ENCODE measurements around the gene NPHS1.

NPHS1 gene

DNA sequence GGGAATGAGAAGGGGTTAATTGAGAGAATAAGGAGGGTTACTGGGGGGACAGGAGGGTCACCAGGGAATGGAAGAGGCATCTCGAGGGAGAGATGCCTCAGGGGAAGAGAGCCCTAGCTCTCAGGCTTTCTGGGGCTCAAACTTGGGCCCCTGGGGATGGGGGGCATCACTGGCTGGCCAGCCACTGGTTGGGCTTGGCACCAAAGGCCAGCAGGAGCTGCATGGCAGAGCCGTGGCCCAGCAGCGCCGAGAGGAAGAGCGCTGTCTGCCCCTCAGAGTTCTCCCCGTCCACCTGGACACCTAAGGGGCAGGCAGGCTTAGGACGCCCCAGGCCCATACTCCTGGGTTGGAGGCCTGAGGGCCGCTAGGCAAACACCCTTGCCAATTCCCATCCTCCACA lies 59.4 kb downstream of the NPHS1 start:
- in situ Hi-C loops (cut with HindIII; ENCODE audit: low sequenced_read_pairs) = no loop called here
- no peak for DNase-seq (ENCODE audit: low read depth)
- no peak for TF ChIP-seq CTCF (IDR thresholded peaks at IDR 0.05; ENCODE audit: low read depth, low read length, missing control alignments)

DNA sequence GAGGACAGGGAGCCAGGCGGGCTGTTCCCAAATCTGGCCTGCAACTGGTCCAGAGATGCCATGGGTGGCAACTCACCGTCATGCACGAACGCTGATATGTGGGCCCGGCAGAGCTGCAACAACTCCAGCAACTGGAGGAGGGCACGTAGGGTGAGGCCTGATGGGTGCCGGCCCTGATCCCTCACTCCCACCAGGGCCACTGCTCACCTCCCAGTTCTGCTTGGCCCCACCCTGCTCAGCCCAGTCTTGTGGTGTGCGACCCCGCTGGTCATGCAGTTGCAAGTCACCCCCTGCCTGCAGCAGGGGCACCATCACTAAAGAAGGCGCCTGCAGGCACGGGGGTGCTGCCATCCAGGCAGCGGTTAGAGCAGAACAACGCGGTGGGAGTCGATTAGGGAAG lies 60.0 kb downstream of the NPHS1 start:
- no peak for DNase-seq (ENCODE audit: low read depth)
- in situ Hi-C loops (cut with HindIII; ENCODE audit: low sequenced_read_pairs) = no loop called here
- TF ChIP-seq CTCF (IDR thresholded peaks at IDR 0.05; ENCODE audit: low read depth, low read length, missing control alignments) = no peak
- no peak overlapping the region for H3K4me3 ChIP-seq (ENCODE audit: low read depth, low read length)

More for the DNA sequence above, 59.4 kb downstream of the NPHS1 start:
- no peak overlapping the region for H3K4me3 ChIP-seq (ENCODE audit: low read depth, low read length)

- no peak for TF ChIP-seq CTCF (IDR thresholded peaks at IDR 0.05; ENCODE audit: low read depth, low read length, missing control alignments)
- H3K4me3 ChIP-seq (ENCODE audit: low read depth, low read length) = no peak overlapping the region
- no peak for DNase-seq (ENCODE audit: low read depth)
- in situ Hi-C loops (cut with HindIII; ENCODE audit: low sequenced_read_pairs) = no loop called here
Measured at GRCh38 chr19:35791814-35792279, 60.5 kb downstream of the NPHS1 start.

- in situ Hi-C loops (cut with HindIII; ENCODE audit: low sequenced_read_pairs) = no loop called here
- TF ChIP-seq CTCF (IDR thresholded peaks at IDR 0.05; ENCODE audit: low read depth, low read length, missing control alignments) = no peak
- no peak for DNase-seq (ENCODE audit: low read depth)
- no peak overlapping the region for H3K4me3 ChIP-seq (ENCODE audit: low read depth, low read length)
Measured at GRCh38 chr19:35790981-35791813, 61.1 kb downstream of the NPHS1 start.

- DNase-seq (ENCODE audit: low read depth) = no peak
- in situ Hi-C loops (cut with HindIII; ENCODE audit: low sequenced_read_pairs) = no loop called here
- no peak overlapping the region for H3K4me3 ChIP-seq (ENCODE audit: low read depth, low read length)
- no peak for TF ChIP-seq CTCF (IDR thresholded peaks at IDR 0.05; ENCODE audit: low read depth, low read length, missing control alignments)
Measured at GRCh38 chr19:35789978-35790944, 62.0 kb downstream of the NPHS1 start.

- no peak for DNase-seq (ENCODE audit: low read depth)
- no peak for TF ChIP-seq CTCF (IDR thresholded peaks at IDR 0.05; ENCODE audit: low read depth, low read length, missing control alignments)
- H3K4me3 ChIP-seq (ENCODE audit: low read depth, low read length) = no peak overlapping the region
- in situ Hi-C loops (cut with HindIII; ENCODE audit: low sequenced_read_pairs) = no loop called here
Measured at GRCh38 chr19:35789195-35789977, 62.9 kb downstream of the NPHS1 start.
